GM23248 (cell line): Measurements from ENCODE around the gene NAALADL2. TPM values are rescaled to one million over a fixed set of nuclear protein-coding genes. Genes with fewer than 3 reads are reported as not detected.

Experiments used
- DNase-seq: peaks from one replicate; pipeline ENCODE4 v3.0.0-alpha.2; 2015
- H2AFZ ChIP-seq: fragments of 200-600 bp; sonication (generic); 2 replicates; pipeline ENCODE4 v1.6.1; 2016; ENCODE audit warnings: antibody characterized with exemption
- H3F3A ChIP-seq: fragments of 200-600 bp; sonication (generic); 2 replicates; pipeline ENCODE4 v1.6.1; 2016; ENCODE audit warnings: mild to moderate bottlenecking, antibody characterized with exemption, mixed run types; ENCODE audit not compliant: insufficient read depth
- H3K27ac ChIP-seq: fragments of 200-600 bp; sonication (generic); 2 replicates; pipeline ENCODE4 v1.5.1; 2016; ENCODE audit warnings: mild to moderate bottlenecking
- H3K27me3 ChIP-seq: fragments of 200-600 bp; sonication (generic); replicated peaks from 2 replicates; pipeline ENCODE4 v1.6.1; 2016; ENCODE audit warnings: mild to moderate bottlenecking; ENCODE audit not compliant: insufficient read depth
- H3K36me3 ChIP-seq: fragments of 200-600 bp; sonication (generic); 2 replicates; pipeline ENCODE4 v1.6.1; 2016; ENCODE audit warnings: low read depth, mild to moderate bottlenecking
- H3K4me1 ChIP-seq: fragments of 200-600 bp; sonication (generic); 2 replicates; pipeline ENCODE4 v1.6.1; 2016; ENCODE audit warnings: mild to moderate bottlenecking; ENCODE audit not compliant: insufficient read depth
- H3K4me2 ChIP-seq: fragments of 200-600 bp; sonication (generic); one replicate; pipeline ENCODE4 v1.6.1; 2016; ENCODE audit warnings: mild to moderate bottlenecking; ENCODE audit not compliant: unreplicated experiment
- H3K4me3 ChIP-seq: fragments of 200-600 bp; sonication (generic); 2 replicates; pipeline ENCODE4 v1.5.1; 2016; ENCODE audit warnings: mild to moderate bottlenecking
- H3K79me2 ChIP-seq: fragments of 200-600 bp; sonication (generic); 2 replicates; pipeline ENCODE4 v1.6.1; 2016; ENCODE audit warnings: mild to moderate bottlenecking; ENCODE audit not compliant: insufficient read depth
- H3K9ac ChIP-seq: fragments of 200-600 bp; sonication (generic); 2 replicates; pipeline ENCODE4 v1.6.1; 2016; ENCODE audit warnings: mild to moderate bottlenecking
- H3K9me2 ChIP-seq: fragments of 200-600 bp; sonication (generic); 2 replicates; pipeline ENCODE4 v1.6.1; 2016; ENCODE audit warnings: mixed run types, mild to moderate bottlenecking, moderate library complexity; ENCODE audit not compliant: insufficient read depth
- H3K9me3 ChIP-seq: fragments of 200-600 bp; sonication (generic); one replicate; pipeline ENCODE4 v1.6.1; 2017; ENCODE audit warnings: low read depth
- H4K20me1 ChIP-seq: fragments of 200-600 bp; sonication (generic); 2 replicates; pipeline ENCODE4 v1.6.0; 2016; ENCODE audit not compliant: insufficient read depth
- EZH2 ChIP-seq: fragments of 200-600 bp; sonication (generic); IDR thresholded peaks from 2 replicates; pipeline ENCODE4 v1.6.1; 2018; ENCODE audit warnings: antibody characterized with exemption, mild to moderate bottlenecking; ENCODE audit not compliant: insufficient read depth, poor library complexity, severe bottlenecking
- EZH2phosphoT487 ChIP-seq: fragments of 200-600 bp; sonication (generic); IDR thresholded peaks from 2 replicates; pipeline ENCODE4 v1.6.1; 2018; ENCODE audit warnings: antibody characterized with exemption, moderate library complexity, mild to moderate bottlenecking, low read depth; ENCODE audit not compliant: insufficient read depth
- WGBS, 2 experiments: methylation state at CpG; one replicate each; pipeline ENCODE4 v1.1.6; 2015 to 2017; ENCODE audit warnings: low lambda C conversion rate in 2 of 2, low coverage in 1 of 2; ENCODE audit errors: missing lambda C conversion rate in 2 of 2; 5-methylcytosine and 5-hydroxymethylcytosine counted together
- in situ Hi-C: fragments of 300-500 bp; cut with MboI; formaldehyde crosslinking; loops from 2 replicates; pipeline ENCODE4 v1.15.0; 2020
- polyA plus RNA-seq: library from polyadenylated mRNA; unstranded; fragments of >200 nt; fragmentation: Nextera tagmentation; extraction: Ambion mirVana; gene quantifications from 2 replicates; pipeline ENCODE4 v1.2.1, GENCODE V29; 2016
- total RNA-seq: library from RNA; depleted of rRNA; stranded (reverse); fragments of >200 nt; shearing (Covaris generic); gene quantifications from 2 replicates; pipeline ENCODE4 v1.2.3, GENCODE V29; 2014

NAALADL2 gene
- total and polyA plus RNA-seq, 2 experiments from 2014 or later: 20.5 to 81.0 TPM

DNA sequence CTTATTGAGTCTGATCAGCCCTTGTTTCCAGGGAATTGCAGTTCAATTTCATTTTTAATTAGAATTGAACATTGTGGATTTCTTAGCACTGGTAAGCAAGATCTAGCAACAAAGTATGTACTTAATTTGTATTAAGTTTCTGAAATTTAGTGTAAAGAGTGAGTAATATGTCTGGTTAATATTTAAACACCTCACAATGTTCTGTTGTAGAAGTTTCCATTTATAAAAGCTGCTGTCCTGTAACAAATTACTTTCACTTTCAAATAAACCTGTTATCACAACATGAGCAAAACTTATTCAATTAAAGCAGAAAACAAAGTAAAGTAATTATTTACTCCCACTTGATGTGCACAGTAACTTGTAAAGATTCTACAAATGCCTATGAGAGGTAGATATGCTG lies 448.5 kb downstream of the NAALADL2 start:
- H3K9me2 ChIP-seq: 0 out of 2 replicates have a peak, but pooled peaks cover 4% of the 10 kb centered on the region
- no peaks in the 10 kb centered on the region for H3F3A ChIP-seq
- no peak for DNase-seq
- in situ Hi-C loops: no loop called here
- no peaks in the 10 kb centered on the region for H3K27me3 ChIP-seq
- H2AFZ ChIP-seq: peak overlapping the region; percentile 30; the same call in 1 of the 2 replicates
- no peaks in the 10 kb centered on the region for H3K36me3 ChIP-seq
- no peaks in the 10 kb centered on the region for H3K4me1 ChIP-seq
- TF ChIP-seq EZH2phosphoT487: no peak
- TF ChIP-seq EZH2: no peak
- no peak overlapping the region for H3K4me3 ChIP-seq
- H3K4me2 ChIP-seq: no peak overlapping the region
- no peaks in the 10 kb centered on the region for H3K9me3 ChIP-seq
- no peak overlapping the region for H3K9ac ChIP-seq
- H4K20me1 ChIP-seq: no peaks in the 10 kb centered on the region
- no peak overlapping the region for H3K27ac ChIP-seq
- H3K79me2 ChIP-seq: no peaks in the 10 kb centered on the region

DNA sequence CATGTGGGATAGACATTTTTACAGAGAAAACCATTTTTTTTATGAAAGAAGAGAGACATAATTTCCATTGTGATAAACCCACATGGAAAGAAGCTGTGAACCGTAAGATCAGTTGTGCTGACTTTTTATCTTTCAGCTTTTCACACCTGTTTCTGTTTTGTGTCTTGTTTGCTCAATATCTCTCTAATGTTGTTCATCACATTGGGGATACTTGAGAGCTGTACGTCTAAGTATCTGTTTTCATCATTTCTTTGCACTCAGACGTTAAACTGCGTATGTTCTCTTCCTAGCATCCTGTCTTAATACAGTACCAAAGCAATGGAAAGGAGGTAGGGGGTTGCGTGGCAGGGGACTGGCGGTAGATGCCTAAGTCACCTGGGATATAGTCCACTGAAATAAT lies 449.0 kb downstream of the NAALADL2 start:
- Histone ChIP-seq H3F3A (no peaks in the 10 kb centered on the region), H3K79me2 (no peaks in the 10 kb centered on the region), H2AFZ (peak overlapping the region; percentile 30; the same call in 1 of the 2 replicates), H3K27me3 (no peaks in the 10 kb centered on the region), H3K4me2 (no peak overlapping the region), H3K4me1 (no peaks in the 10 kb centered on the region), H3K9ac (no peak overlapping the region), H3K9me3 (no peaks in the 10 kb centered on the region), H3K4me3 (no peak overlapping the region), H3K9me2 (no peaks in the 10 kb centered on the region), H3K27ac (no peak overlapping the region), H4K20me1 (no peaks in the 10 kb centered on the region), H3K36me3 (no peaks in the 10 kb centered on the region)
- no peak for DNase-seq
- in situ Hi-C loops: no loop called here
- no peak for TF ChIP-seq EZH2phosphoT487
- TF ChIP-seq EZH2: no peak
- 92 to 94% methylated on average over 6 of the region's 6 CpGs for WGBS, 2 experiments

DNA sequence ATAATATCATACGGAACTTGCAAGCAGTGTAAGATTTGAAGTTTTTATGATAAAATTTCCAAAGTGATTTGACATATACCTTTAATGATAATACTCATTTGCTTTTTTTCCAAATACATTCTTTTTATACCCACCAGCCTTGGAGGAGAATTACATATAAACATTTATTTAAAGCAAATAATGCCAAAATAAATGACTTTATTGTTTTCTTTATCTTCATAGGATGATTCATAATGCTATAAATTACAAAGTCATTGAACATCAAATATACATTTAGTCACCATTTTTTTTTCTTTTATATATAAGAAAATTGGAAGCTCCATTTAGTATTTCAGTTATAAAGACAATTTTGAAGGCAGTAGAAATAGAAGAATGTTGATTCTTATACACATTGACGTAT lies 450.9 kb downstream of the NAALADL2 start:
- H3K9ac ChIP-seq: no peak overlapping the region
- no peaks in the 10 kb centered on the region for H3K4me1 ChIP-seq
- WGBS, 2 experiments: 94 to 95% methylated on average over 2 of the region's 2 CpGs
- DNase-seq: no peak
- H3K36me3 ChIP-seq: no peaks in the 10 kb centered on the region
- H3K79me2 ChIP-seq: no peaks in the 10 kb centered on the region
- no peak overlapping the region for H3K4me2 ChIP-seq
- no peaks in the 10 kb centered on the region for H4K20me1 ChIP-seq
- no peak for TF ChIP-seq EZH2phosphoT487
- no peak for TF ChIP-seq EZH2
- H3F3A ChIP-seq: no peaks in the 10 kb centered on the region
- no peaks in the 10 kb centered on the region for H3K27me3 ChIP-seq
- H3K9me2 ChIP-seq: no peaks in the 10 kb centered on the region
- H3K27ac ChIP-seq: no peak overlapping the region
- no peak overlapping the region for H3K4me3 ChIP-seq
- no peaks in the 10 kb centered on the region for H3K9me3 ChIP-seq
- no peak overlapping the region for H2AFZ ChIP-seq
- in situ Hi-C loops: no loop called here

DNA sequence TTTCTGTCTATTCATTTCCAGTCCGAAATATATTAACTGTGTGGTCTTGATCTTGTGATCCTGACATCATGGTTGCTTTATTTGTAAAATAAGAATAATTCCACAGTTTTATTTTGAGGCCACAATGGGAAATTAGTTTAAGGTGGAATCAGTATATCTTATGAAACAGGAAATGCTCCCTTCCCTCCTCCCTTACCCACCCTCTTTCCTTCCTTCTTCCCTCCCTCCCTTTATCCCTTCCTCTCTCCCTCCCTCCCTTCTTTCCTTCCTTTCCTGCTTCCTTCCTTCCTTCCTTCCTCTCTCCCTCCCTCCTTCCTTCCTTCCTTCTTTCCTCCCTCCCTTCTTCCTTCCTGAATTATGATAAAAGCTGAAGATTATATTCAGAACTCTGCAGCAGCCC lies 452.3 kb downstream of the NAALADL2 start:
- H3K9me2 ChIP-seq: no peaks in the 10 kb centered on the region
- H3K36me3 ChIP-seq: no peaks in the 10 kb centered on the region
- no peak for DNase-seq
- H3K4me3 ChIP-seq: no peak overlapping the region
- H3K27me3 ChIP-seq: no peaks in the 10 kb centered on the region
- no peak overlapping the region for H2AFZ ChIP-seq
- H3K9me3 ChIP-seq: no peaks in the 10 kb centered on the region
- no peaks in the 10 kb centered on the region for H4K20me1 ChIP-seq
- no peaks in the 10 kb centered on the region for H3K4me1 ChIP-seq
- no peaks in the 10 kb centered on the region for H3K79me2 ChIP-seq
- TF ChIP-seq EZH2phosphoT487 (no peak), EZH2 (no peak)
- WGBS, 2 experiments: 95 to 100% methylated on average over 1 of the region's 1 CpG
- H3F3A ChIP-seq: no peaks in the 10 kb centered on the region
- no peak overlapping the region for H3K9ac ChIP-seq
- in situ Hi-C loops: no loop called here
- H3K4me2 ChIP-seq: no peak overlapping the region
- no peak overlapping the region for H3K27ac ChIP-seq

DNA sequence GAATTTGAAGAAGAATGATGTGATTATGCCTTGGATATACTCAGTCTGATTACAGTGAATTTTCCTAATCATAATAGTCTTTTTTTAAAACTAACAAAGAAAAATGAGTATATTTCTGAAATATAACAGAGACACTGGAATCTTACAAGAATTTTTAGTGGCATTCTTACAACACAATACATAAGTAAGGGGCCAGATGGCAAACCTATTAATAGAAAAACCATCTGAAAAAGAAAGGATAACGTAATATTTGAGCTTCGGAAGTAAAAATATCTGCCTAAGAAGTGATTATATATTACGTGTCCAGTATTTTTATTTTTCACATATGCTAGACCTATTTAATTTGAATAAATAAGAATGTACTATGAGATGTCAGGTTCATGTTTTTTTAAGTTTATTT lies 452.8 kb downstream of the NAALADL2 start:
- TF ChIP-seq EZH2phosphoT487: no peak
- no peak for TF ChIP-seq EZH2
- Histone ChIP-seq H3K27me3 (no peaks in the 10 kb centered on the region), H3K9me2 (no peaks in the 10 kb centered on the region), H3K79me2 (no peaks in the 10 kb centered on the region), H3K4me2 (no peak overlapping the region), H3K4me3 (no peak overlapping the region), H3K4me1 (no peaks in the 10 kb centered on the region), H3F3A (no peaks in the 10 kb centered on the region), H2AFZ (no peak overlapping the region), H3K9me3 (no peaks in the 10 kb centered on the region), H3K9ac (no peak overlapping the region), H3K36me3 (no peaks in the 10 kb centered on the region), H3K27ac (no peak overlapping the region), H4K20me1 (no peaks in the 10 kb centered on the region)
- no peak for DNase-seq
- WGBS, 2 experiments: 54 to 66% methylated on average over 3 of the region's 3 CpGs
- in situ Hi-C loops: no loop called here
